ENCODE results near the gene KSR2.
"Not testable (repeated sequence)": the region's sequence is repeated elsewhere in the genome, so short reads cannot be mapped to it uniquely, and the experiment has no call there.

KSR2 gene

DNA sequence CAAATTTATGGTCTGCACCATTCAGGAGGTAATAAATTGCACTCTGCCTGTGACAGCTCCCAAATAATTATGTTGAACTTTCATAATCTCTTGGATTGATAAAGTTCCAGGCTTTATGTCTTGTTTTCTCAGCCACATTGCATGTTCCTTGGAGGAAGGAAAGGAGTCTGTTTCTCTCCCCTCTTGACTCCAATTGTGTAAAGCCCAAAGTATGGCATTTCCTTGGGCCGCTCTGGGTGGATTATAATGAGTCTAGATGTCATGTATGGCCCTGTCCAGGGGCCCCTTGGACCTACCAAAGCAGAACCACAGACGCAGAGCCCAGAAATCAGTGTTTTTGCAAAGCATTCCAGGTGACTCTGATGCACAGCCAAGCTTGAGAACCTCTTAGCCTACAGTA, 160.8 kb downstream of the KSR2 start:
- TF ChIP-seq CTCF (IDR thresholded peaks at IDR 0.05; ENCODE audit: borderline replicate concordance, insufficient read depth, low read depth, low read length): no peak
- no peak overlapping the region for H3K4me3 ChIP-seq (ENCODE audit: low read depth, low read length)

GRCh38 chr12:117807355-117807754, 161.4 kb downstream of the KSR2 start:
- TF ChIP-seq CTCF (IDR thresholded peaks at IDR 0.05; ENCODE audit: borderline replicate concordance, insufficient read depth, low read depth, low read length): no peak
- H3K4me3 ChIP-seq (ENCODE audit: low read depth, low read length): no peak overlapping the region

DNA sequence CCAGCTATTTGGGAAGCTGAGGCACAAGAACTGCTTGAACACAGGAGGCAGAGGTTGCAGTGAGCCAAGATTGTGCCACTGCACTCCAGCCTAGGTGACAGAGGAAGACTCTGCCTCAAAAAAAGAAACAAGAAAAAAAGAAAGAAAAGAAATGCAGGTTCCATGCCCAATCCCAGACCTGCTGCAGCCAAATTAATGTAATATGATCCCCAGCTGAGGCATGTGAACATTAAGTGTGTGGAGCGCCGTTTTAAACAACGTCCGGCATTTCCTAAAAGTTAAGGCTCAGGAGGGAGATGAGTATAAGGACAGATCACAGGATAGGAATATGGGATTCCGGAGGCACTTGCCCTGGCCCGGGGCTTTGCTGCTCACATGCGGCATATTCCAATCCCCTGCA, 162.9 kb downstream of the KSR2 start:
- TF ChIP-seq CTCF (IDR thresholded peaks at IDR 0.05; ENCODE audit: borderline replicate concordance, insufficient read depth, low read depth, low read length): no peak
- no peak overlapping the region for H3K4me3 ChIP-seq (ENCODE audit: low read depth, low read length)

DNA sequence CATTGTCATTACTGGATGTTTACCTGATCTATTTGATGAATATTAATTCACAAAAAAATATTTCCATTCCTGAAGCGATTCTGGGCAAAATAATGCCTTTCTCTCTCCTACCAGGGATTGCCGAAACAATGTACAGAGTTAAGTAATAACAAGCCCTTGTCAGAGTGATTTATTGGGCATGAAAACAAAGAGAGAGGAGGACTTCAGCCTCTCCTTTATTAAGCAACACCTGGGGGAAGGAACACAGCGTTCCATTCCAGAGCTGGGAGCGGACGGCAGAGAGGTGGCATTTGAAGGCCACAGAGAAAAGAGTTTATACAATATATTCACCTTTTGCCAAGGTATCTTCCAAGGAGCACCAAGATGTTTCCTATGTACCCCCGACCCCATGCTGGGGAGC, 165.8 kb downstream of the KSR2 start:
- no peak overlapping the region for H3K4me3 ChIP-seq (ENCODE audit: low read depth, low read length)
- no peak for TF ChIP-seq CTCF (IDR thresholded peaks at IDR 0.05; ENCODE audit: borderline replicate concordance, insufficient read depth, low read depth, low read length)

DNA sequence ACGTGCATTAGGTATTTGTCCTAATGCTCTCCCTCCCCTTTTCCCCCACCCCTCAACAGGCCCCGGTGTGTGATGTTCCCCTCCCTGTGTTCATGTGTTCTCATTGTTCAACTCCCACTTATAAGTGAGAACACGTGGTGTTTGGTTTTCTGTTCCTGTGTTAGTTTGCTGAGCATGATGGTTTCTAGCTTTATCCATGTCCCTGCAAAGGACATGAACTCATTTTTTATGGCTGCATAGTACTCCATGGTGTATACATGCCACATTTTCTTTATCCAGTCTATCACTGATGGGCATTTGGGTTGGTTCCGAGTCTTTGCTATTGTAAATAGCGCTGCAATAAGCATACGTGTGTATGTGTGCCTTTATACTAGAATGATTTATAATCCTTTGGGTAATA, 168.1 kb downstream of the KSR2 start:
- H3K4me3 ChIP-seq (ENCODE audit: low read depth, low read length): not testable (repeated sequence)

DNA sequence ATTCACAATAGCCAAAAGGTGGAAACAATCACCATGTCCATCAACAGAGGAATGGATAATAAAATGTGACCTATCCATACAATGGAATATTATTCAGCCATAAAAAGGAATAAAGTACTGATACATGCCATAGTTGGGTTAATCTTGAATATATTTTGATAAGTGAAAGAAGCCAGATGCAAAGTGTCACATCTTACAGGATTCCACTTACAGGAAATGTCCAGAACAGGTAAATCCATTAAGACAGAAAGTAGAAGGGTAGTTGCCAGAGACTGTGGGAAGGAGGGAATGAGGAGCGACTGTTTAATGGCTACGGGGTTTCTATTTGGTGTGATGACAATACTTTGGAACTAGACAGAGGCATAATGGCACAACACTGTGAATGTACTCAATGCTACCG, 171.6 kb downstream of the KSR2 start:
- no peak for TF ChIP-seq CTCF (IDR thresholded peaks at IDR 0.05; ENCODE audit: borderline replicate concordance, insufficient read depth, low read depth, low read length)
- H3K4me3 ChIP-seq (ENCODE audit: low read depth, low read length): no peak overlapping the region

- TF ChIP-seq CTCF (IDR thresholded peaks at IDR 0.05; ENCODE audit: borderline replicate concordance, insufficient read depth, low read depth, low read length): no peak
- H3K4me3 ChIP-seq (ENCODE audit: low read depth, low read length): no peak overlapping the region
These were observed 175.8 kb downstream of the KSR2 start for GRCh38 chr12:117792877-117793424.

DNA sequence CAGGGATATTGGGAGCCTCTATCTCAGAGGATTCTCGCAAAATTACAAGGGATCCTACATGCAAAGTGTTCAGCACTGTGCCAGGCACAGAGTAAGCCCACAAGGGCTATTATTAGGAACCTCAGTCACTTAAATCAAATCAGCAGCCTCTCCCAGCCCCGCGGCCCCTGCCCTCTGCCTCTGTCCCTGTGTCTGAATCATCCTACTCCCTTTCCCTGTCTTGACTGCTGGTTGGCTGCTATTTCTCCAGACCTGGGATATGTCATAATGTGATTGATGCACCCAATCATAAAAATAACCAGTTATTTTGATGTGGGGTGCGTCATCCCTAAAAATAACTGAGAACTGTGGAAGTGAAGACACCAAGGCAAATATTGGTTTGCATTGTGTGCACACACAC, 176.3 kb downstream of the KSR2 start:
- no peak overlapping the region for H3K4me3 ChIP-seq (ENCODE audit: low read depth, low read length)
- no peak for TF ChIP-seq CTCF (IDR thresholded peaks at IDR 0.05; ENCODE audit: borderline replicate concordance, insufficient read depth, low read depth, low read length)

Data from GM12875 (cell line).